Measurements from ENCODE around the gene CPLANE1.
"Not testable (repeated sequence)": the region's sequence is repeated elsewhere in the genome, so short reads cannot be mapped to it uniquely, and the experiment has no call there.

CPLANE1 gene

GRCh38 chr5:37207802-37208201 lies 41.4 kb downstream of the CPLANE1 start:
- no peak for DNase-seq

GRCh38 chr5:37206736-37207135 lies 42.4 kb downstream of the CPLANE1 start:
- no peak for DNase-seq

- no peak for DNase-seq
These were observed 50.3 kb downstream of the CPLANE1 start for GRCh38 chr5:37198842-37199241.

GRCh38 chr5:37198061-37198460 lies 51.1 kb downstream of the CPLANE1 start:
- DNase-seq, result no peak

GRCh38 chr5:37197340-37198050 lies 51.7 kb downstream of the CPLANE1 start:
- DNase-seq, result no peak

- no peak for DNase-seq
These were observed 58.6 kb downstream of the CPLANE1 start for GRCh38 chr5:37190592-37190991.

GRCh38 chr5:37189355-37189754 lies 59.8 kb downstream of the CPLANE1 start:
- no peak for DNase-seq

- DNase-seq, result no peak
These were observed 61.7 kb downstream of the CPLANE1 start for GRCh38 chr5:37187465-37187977.

GRCh38 chr5:37184748-37185364 lies 64.3 kb downstream of the CPLANE1 start:
- DNase-seq, result no peak

- DNase-seq, result no peak
These were observed 66.5 kb downstream of the CPLANE1 start for GRCh38 chr5:37182667-37183066.

- no peak for DNase-seq
These were observed 74.2 kb downstream of the CPLANE1 start for GRCh38 chr5:37174928-37175327.

- no peak for DNase-seq
These were observed 76.2 kb downstream of the CPLANE1 start for GRCh38 chr5:37172957-37173356.

- no peak for DNase-seq
These were observed 78.3 kb downstream of the CPLANE1 start for GRCh38 chr5:37170856-37171255.

- DNase-seq, result no peak
These were observed 83.0 kb downstream of the CPLANE1 start for GRCh38 chr5:37166197-37166596.

- DNase-seq, result no peak
These were observed 83.4 kb downstream of the CPLANE1 start for GRCh38 chr5:37165761-37166160.

- no peak for DNase-seq
These were observed 95.5 kb downstream of the CPLANE1 start for GRCh38 chr5:37153661-37154060.

GRCh38 chr5:37146896-37147295 lies 102.3 kb downstream of the CPLANE1 start:
- DNase-seq, result no peak

GRCh38 chr5:37136694-37137093 lies 112.5 kb downstream of the CPLANE1 start:
- no peak for DNase-seq

GRCh38 chr5:37135312-37135711 lies 113.9 kb downstream of the CPLANE1 start:
- not testable (repeated sequence) for DNase-seq

GRCh38 chr5:37133939-37134338 lies 115.2 kb downstream of the CPLANE1 start:
- no peak for DNase-seq

GRCh38 chr5:37132646-37133045 lies 116.5 kb downstream of the CPLANE1 start:
- DNase-seq, result no peak

- DNase-seq, result no peak
These were observed 127.7 kb downstream of the CPLANE1 start for GRCh38 chr5:37121465-37121864.

- no peak for DNase-seq
These were observed 128.1 kb downstream of the CPLANE1 start for GRCh38 chr5:37121027-37121426.

GRCh38 chr5:37120270-37120669 lies 128.9 kb downstream of the CPLANE1 start:
- no peak for DNase-seq

GRCh38 chr5:37116359-37116758 lies 132.8 kb downstream of the CPLANE1 start:
- no peak for DNase-seq
